HL-60/S4 treated with retinoic acid at 250 ng/mL for 4 days and 3 days (cell line): ENCODE results near the gene NEK2.
"Not testable (repeated sequence)": the region's sequence is repeated elsewhere in the genome, so short reads cannot be mapped to it uniquely, and the experiment has no call there.

ENCODE experiments used
- in situ Hi-C: fragments of 300-500 bp; cut with MboI; formaldehyde crosslinking; loops from 2 replicates; pipeline ENCODE4 v1.7.0; 2022; ENCODE audit warnings: low sequenced_read_pairs

Gene NEK2

DNA sequence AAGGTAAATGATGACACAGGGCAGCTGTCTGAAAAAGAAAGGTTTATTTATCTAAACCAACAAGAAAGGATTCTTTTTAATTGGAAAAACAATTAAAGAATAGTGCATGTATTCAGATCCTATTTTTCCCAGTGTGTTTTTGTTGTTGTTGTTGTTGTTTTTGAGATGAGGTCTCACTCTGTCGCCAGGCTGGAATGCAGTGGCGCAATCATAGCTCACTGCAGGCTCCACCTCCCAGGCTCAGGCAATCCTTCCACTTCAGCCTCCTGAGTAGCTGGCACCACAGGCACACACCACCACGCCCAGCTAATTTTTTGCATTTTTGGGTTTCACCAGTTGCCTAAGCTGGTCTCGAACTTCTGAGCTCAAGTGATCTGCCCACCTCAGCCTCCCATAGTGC, 22.1 kb downstream of the NEK2 start:
- in situ Hi-C loops = loop anchor here (10.0 kb wide), 1 partner anchor 328 kb away; the partner anchor contains the start of gene TRAF5

DNA sequence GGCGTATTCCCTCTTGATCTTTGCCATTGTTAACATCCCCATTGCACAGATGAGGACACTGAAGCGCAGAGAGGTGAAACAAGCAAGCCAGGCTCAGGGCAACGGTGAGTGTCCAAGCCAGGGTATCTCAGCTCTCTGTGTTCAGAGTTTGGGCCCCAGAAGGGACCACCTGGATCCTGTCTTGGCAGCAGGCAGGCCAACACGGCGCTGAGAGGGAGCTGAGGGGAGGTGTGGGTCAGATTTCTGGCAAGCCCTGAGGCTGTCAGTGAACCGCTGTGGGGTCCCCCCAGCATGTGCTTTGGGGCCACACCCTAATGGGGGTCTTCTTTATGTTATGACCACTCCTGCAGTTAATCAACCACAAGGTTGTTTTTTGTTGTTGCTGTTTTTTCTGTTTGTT, 23.1 kb downstream of the NEK2 start:
- in situ Hi-C loops = loop anchor here (10.0 kb wide), 1 partner anchor 328 kb away; the partner anchor contains the start of gene TRAF5

GRCh38 chr1:211650904-211651303, 24.5 kb downstream of the NEK2 start:
- in situ Hi-C loops = loop anchor here (10.0 kb wide), 1 partner anchor 326 kb away; the partner anchor contains the start of gene TRAF5

DNA sequence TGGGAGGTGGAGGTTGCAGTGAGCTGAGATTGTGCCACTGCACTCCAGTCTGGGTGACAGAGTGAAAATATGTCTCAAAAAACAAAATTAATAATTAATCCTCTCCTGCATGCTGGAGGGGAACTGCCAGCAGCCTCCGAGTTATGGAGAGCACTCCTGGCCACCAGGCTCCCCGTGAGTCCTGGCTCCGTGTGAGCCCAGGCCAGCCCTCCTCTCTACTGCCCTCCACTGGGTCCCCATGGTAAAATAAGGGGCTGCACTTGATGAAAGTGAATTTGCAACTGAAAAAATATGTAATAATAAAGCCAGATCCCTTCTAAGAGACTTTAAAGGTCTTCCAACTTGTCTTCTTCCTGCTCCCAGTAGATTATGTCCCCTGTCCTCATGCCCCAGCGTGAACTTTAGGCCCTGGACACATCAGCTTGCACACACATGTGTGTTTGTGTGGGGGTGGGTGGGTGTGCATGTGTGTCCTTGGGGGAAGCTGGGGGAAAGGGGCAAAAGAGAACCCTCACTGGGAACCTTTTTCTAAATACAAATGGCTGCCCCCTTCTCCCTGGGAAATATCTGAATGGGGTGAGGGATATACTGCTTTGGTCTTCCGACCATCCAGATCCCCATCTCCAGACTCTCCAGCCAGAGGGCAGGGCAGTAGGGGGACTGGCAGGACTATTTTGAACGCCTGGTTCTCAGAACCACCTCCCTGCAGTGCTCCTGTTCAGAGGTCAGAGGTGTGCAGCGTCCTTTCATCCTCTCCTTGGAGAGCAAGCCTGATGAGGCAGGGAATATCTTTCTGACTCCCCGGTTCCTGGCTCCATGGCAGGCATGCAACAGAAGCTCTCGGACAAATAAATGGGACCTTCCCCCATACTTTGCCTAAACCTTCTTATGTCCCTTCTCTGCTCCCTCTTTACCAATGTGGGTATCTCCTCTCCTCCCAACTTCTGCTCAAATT, 26.2 kb downstream of the NEK2 start:
- in situ Hi-C loops = no loop called here

GRCh38 chr1:211648336-211648735, 27.1 kb downstream of the NEK2 start:
- in situ Hi-C loops = no loop called here

DNA sequence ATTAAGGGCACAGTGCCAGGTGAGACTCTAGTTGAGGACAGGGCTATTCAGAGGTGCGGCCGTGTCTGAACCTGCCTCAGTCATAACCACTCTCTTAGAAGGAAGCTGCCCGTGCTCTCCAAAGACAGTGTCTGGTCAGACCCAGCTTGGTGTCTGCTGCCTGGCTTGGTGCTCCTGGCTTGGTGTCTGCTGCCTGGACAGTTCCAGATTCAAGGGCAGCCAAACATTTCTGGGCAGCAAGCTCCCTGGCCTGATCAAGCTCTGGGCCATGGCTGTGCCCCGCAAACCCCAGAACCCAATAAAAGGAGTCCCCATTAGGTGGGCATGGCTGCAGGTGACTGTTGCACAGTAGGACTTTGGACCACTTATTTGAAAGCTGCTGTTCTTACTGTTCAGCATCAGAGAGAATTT, 27.7 kb downstream of the NEK2 start:
- in situ Hi-C loops = no loop called here

GRCh38 chr1:211646566-211646965, 28.9 kb downstream of the NEK2 start:
- in situ Hi-C loops = no loop called here

- in situ Hi-C loops = not testable (repeated sequence)
These were observed 29.8 kb downstream of the NEK2 start for GRCh38 chr1:211645601-211646000.

DNA sequence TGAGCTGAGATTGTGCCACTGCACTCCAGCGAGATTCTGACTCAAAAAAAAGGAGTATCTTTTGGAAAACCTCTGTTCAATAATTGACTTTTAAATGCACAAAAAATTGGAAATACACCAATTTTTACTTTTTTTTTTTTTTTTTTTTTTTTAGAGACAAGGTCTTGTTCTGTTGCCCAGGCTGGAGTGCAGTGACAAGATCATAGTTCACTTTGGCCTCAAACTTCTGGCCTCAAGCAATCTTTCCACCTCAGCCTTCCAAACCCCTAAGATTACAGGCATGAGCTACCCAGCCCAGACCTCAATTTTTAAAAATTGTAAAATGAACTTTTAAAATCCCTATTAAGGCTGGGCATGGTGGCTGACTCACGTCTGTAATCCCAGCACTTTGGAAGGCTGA, 30.8 kb downstream of the NEK2 start:
- in situ Hi-C loops = no loop called here

DNA sequence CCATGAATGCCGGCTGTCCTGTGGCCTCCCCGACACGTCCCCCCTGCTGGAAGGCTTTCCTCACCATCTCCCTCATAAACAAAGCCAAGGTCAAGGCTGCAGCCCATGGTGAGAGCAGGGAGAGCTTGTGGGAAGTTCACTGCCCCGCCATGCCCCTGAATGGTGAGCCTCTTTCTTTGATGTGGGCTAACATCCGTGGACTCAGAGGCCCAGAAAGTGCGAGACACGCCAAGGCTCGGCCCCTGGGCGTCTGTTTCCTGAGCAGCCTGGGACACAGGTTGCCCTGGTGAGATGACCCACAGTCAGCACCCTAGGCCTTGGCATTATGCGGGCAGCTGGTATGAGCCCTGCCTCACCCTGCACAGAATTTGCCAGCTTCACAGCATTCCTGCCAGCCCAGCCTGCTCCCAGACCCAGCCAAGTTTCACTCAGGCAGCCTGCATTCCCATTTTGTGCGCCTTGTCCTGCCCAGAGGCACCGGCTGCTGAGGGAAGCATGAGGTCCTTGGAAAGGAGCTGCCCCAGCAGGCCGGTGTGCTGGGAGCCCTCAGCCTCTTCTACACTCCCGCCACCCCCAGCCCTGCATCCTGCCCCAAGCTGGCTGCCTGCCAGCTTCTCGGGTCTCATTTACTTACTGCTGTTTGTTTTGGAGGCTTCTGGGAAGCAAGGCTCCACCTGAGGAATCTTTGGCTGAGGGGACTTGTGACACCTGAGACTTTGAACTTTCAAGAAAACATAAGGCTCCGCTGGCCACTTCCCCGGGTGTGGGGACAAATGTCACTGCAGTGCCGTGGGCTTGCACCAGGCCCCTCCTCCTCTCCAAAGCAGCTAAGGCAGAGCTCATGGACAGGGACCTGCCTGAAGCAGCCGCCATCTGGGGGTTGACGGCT, 31.9 kb downstream of the NEK2 start:
- in situ Hi-C loops = no loop called here

DNA sequence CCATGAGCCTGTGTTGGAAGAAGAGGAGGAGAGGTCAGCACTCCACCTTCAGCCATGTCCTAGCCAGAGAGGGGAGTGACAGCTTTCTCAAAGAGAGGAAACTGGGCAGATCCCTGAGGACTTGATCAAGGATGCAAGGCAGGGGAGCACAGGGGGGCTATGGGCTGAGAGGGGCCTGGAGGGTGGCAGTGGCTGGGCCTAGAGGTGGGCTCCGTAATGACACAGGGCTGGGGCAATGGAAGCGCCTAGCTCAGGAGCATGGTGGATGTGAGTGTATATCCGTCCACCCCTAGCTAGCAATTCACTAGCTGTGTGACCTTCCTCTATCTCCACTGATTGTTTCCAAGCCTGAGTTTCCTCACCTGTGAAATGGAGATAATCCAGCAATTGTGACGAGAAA, 32.6 kb downstream of the NEK2 start:
- in situ Hi-C loops = no loop called here

GRCh38 chr1:211641942-211642341, 33.5 kb downstream of the NEK2 start:
- in situ Hi-C loops = no loop called here

- in situ Hi-C loops = no loop called here
These were observed 34.2 kb downstream of the NEK2 start for GRCh38 chr1:211641044-211641800.

- in situ Hi-C loops = no loop called here
These were observed 35.2 kb downstream of the NEK2 start for GRCh38 chr1:211640301-211640630.

DNA sequence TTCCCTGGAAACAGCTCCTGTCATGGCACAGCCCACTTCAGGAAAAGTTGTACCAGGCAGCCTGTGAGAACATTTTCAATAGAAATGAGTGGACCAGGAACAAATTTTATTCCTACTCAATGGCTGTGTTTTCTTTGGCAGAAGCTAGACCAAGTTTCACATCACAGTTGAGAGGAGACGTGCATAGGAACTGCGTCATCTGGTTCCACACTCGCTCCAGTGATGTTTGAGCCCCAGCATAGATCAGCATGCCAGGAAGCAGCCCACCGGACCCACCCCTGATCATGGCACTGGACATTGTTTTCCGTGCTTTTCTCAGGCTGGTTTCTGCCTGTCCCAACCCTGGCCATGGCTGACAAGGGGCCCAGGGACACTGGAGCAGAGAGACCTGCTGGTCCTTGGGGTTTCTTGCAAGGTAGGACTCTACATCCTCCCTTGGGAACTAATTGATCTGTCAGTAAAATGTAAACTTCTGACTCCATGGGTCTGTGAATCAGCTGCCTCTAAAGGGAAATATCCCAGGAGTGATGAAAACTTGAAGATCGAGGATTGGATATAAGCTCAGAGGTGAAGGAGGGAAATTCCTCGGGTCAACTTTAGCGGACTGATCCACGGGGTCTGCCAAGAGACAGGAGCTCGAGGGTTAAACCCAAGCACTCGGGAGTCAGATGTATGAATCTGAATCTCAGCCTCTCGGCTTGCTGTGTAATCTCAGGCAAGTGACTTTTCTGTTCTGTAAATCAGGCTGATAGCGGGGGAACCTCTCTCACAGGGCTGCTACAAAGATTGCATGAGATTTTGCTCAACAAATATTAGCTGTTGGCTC, 35.7 kb downstream of the NEK2 start:
- in situ Hi-C loops = no loop called here

DNA sequence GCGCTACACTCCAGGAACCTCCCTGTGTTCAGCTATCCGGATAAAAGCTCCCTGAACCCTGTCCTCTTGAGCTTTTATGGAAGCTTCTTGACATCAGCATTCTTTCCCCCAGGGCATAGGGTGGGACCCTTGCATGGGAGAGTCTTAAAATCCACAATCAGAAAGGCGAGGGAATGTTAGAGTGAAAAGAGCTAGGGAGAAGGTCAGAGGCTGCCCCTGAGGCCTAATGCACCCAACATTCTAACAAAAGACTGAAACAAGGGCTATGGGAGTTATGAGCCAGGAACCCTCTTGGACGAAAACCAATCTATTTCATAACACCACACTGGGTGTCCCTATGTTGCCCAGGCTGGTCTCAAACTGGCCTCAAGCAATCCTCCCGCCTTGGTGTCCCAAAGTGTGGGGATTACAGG, 36.7 kb downstream of the NEK2 start:
- in situ Hi-C loops = no loop called here

DNA sequence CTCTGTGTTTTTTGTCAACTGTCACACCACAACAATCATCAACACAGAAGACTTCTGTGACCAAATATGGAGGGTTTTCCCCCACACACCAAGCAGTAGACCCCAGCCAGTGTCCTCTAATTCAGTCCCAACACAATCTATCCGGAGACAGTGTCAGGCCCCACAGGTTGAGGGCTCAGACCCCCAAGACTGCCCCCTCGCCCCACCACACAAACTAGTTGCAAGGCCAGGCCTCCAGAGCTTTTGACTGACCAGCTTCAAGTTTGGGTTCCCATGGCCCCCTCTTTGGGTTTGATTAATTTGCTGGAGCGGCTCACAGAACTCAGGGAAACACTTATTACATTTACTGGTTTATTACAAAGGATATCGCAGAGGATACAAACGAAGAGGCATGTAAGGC, 37.2 kb downstream of the NEK2 start:
- in situ Hi-C loops = no loop called here

DNA sequence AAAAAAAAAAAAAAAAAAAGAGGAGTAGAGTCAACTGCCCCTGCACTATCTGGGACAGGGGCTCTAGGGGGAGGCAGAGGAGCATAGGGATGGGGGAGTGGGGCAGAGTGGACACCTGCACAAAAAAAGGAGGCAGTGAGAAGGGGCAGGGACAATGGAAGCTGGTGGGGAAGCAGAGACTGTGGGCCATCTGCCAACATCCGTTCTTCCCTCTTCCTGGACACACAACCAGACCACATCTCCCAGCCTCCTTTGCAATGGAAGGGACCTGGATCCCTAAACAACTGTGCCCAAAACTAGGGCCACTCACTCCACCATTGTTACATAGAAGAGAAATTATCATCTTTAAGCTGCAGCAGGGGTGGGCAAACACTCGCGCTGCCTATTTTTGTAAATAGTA, 38.4 kb downstream of the NEK2 start:
- in situ Hi-C loops = no loop called here

DNA sequence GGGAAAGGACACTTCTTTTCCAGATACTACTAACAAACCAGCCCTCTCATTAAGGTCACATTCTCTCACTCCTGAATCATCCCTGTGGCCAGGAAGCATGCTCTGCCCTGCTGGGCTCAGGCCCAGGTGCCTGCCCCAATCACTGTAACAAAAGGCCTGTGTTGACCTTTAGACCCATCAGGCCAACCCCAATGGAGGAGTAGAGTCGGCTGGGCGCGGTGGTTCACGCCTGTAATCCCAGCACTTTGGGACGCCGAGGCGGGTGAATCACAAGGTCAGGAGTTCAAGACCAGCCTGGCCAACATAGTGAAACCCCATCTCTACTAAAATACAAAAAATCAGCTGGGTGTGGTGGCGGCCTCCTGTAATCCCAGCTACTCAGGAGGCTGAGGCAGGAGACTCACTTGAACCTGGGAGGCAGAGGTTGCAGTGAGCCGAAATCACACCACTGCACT, 38.8 kb downstream of the NEK2 start:
- in situ Hi-C loops = not testable (repeated sequence)
